Activated CD8-positive, alpha-beta memory T cell treated with anti-CD3 and anti-CD28 coated beads, Interleukin-2, amount 50 U/mL, for 1 hour (primary cell): Measurements from ENCODE around the gene SMYD3.

Source experiments
- DNase-seq: peaks from one replicate; pipeline ENCODE4 v3.0.0-alpha.2; 2020; ENCODE audit errors: extremely low read depth

SMYD3 gene

DNA sequence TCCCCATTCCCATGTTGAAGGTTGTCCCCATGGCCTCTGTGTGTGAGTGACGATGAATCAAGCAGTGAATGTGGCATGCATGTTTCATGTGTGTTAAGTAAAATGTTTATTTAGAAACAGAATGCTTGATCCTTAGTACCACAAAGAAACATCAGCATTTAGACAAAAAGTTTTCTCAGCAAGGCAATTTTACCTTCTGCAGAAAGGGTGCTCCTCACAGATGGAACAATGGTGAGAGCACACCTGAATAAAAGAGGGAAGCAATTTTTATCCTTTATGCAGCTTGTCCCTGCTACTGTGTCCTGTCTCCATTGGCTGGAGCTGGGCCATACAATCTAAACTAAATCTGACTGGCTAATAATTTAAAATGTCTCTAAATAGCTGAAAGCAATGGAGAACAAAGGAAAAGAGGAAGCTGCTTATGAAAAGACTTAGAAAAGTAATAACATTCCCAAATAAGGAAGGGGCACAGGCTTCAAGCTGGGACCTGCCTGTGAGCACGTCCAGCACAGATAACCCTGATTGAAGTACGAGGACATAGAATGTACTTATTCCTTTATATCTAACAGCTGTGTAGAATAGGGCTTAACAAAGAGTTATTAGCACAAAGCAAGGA lies 8.4 kb upstream of the SMYD3 start:
- no peak for DNase-seq

DNA sequence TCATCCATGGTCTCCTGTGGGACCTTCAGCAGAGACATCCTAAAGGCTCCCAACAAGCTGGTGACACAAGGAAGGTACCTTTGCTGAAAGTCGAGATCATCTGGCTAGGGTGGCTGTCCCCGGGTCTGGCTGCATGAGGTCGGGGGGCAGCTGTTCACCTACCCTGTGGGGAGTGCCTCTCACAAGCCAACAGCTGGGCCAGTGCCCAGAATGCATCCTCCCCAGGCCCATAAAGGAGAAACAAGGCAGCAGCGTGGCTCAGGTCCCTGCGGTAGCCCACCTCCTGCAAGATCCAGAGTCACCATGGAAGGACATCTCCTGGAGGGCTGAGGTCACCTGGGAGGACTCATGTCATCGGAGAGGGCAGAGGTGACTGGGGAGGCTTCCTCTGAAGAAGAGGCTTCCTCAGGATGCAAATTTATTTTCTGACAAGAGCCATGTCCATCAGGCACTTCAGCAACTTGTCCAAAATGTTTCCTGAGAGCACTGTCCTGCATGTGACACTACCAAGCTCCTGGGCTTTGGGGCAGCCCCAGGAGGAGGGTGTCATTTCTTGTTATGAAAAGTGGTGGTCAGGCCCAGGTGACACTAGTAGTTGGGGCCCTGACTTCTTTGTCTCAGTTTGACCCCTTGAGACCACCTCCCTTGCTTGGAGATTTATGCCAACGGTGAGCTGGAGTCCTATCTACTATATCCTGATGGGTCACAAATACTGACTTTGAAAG lies 6.7 kb upstream of the SMYD3 start:
- no peak for DNase-seq

DNA sequence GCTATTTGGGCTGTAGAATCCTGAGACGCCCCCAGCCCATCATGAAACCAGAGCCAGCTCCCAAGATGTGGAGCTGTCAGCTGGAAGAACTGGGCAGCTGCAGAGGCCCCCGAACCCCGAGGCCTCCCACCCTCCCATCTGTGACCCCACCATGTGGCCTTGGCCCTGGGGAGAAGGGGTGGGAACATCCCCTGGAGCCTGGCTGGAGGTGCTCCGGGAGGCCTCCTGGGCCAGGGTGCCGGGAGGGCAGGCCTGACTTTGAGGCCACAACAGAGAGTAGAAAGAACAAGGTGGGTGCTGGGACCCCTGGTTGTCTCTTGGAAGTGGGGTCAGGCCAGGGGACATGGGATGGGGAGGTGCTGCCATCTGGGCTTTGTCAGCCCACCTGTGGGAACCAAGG lies 6.0 kb upstream of the SMYD3 start:
- no peak for DNase-seq

DNA sequence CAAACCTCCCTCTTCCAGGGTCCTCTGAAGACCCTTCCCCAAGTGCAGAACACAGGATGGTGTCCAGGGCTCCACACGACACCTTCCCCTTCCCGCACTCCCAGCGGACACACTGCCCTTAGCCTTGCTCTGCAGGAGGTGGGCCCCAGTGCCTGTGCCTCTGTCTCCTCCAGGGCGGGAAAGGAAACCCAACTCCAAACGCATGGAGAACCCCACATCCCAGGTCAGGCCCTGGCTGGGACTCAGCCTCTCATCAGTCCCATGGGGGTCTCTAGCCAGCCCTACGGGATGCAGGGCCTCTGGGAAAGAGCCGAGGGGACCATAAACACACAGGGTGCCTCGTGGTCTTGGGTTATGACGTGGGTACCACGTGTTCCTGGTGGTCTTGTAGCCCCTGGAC lies 5.6 kb upstream of the SMYD3 start:
- DNase-seq: no peak

DNA sequence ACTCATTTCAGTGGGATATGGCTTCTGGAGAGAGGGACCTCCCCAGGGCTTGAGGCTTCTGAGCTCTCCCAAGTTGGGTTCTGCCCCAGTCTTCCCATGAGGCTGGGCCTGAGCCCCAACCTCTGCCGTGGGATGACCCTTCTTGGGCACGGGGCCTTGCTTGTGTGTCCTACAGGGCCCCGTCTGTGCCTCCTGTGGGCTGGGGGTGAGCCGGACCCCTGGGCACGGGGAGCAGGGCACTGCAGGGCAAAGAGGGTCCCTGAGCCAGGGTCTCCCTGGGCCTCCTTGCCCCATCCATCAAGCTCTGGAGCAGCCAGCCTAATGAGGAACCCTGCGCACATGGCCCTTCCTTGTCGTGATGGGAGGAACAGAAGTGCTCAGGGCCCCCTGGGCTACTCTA lies 5.2 kb upstream of the SMYD3 start:
- no peak for DNase-seq

DNA sequence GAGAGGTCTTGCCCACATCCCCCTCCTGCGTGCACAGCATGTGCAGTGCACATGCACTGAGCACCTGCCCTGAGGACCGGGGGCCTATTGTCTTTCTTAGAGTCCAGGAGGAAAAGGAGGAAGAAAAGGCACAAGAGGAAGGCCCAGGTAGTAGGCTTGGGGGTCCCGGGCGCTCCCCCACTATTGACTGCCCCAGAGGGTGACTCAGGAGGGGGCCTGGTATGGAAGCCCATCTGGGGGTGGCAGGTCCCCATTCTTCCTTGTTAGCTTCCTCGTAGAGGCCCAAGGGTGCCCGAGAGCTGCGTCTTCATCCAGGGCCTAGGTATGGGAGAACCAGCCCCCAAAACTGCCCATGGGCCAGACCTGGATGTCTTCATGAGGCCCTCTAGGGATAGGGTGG lies 4.1 kb upstream of the SMYD3 start:
- no peak for DNase-seq

DNA sequence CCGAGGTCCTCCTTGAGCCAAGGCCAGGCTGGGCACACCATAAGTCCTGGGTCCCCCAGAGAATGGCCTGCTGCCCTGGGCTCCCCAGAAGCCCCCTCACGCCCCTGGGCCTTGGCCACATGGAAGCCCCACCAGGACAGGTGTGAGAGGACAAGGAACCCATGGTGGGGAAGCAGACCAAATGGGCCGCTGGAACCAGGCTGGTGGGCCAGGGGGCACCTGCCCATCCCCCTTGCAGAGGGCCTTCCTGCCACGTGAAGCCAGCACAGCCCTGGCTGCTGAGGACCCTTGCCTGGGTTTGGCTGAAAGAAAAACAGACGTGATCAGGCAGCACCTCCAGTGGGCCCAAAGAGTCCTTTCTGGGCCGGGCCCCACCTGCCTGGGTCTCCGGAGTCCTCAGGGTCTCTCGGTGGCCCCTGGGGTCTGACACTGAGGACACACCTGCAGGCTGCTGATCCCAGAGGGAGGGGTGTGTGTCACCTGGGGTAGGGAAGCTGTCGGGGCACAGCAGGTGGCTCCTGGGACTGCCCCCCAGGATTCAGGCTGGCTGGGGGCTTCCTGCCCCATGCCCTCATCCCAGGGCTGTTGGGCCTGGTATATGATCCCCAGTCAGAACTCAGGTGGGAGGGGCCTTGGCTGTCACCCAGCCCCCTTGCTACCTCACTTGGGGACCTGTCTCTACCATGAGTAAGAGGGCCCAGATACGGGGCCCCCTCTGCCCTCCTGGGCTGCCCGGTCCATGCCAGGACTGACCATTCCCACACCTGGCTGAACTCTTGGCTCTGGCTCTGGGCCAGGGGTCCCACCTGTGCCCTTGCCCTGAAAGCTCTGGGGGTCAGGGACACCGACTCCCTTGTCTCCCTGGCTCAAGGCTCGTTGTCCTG lies 3.3 kb upstream of the SMYD3 start:
- no peak for DNase-seq

DNA sequence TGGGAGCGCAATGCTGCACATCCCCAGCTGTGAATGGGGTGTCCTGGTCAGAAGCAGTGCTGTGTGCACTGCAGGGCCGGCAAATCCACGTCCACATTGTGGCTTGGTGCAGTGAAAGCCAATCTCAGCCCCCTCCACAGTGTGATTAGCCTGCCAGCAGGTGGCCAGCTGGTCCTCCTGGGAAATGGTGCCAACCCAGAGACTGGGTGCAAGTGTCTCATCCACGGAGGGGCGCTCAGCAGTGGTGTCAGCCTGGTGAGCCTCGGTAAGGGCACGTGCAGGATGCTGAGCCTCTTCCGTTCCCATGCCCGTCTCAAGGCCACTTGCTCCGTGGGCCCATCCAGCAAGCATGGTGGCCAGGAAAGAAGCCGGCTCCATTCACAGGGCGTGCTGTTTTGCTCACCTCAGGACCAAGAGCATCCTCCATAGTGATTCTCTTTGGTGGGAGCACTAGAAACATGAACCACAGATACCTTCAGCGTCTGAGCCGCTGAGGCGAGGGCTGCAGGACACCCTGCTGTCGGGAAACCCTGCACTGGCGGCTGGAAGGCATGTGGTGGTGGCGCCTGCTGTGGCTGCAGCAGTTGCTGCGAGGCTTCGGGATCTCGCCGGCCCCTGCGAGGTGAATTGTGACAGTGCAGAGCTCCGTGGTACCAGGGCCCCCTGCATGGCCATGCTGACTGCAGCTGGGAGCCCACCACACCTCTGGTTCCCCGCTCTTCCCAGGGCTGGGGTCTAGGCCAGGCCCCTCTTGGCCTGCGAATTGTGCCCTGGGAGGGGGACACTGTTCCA lies 2.0 kb upstream of the SMYD3 start:
- no peak for DNase-seq

DNA sequence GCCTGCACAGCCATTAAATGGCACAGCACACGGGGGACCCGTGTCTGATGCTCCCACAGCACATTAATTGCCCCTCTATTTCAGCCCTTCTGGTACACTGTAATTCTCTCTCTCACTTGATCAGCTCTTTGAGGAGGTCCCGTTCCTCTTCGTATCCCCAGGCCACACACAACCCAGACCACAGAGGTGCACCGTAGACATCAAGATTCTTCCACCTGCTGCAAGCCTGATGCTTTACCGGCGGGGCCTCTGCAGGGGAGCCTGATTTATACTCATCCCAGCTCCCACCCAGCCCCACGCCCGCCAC lies 759 bp downstream of the SMYD3 start:
- DNase-seq: no peak

DNA sequence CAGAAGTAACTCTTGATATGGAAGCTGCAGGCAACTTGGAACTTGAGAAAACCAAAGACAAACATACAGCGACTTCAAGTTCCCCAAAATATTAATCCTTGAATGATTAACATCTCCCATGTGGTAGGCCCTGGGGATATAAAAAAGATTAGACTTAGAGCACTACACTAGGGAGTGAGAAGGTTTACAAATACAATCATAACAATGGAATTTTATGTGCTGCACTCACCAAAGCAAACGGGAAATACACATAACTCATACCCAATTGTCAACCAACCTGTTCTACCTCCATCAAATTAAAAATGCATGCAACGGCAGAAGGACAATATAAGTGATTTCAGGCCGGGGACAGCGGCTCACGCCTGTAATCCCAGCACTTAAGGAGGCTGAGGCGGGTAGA lies 3.7 kb downstream of the SMYD3 start:
- DNase-seq: no peak

DNA sequence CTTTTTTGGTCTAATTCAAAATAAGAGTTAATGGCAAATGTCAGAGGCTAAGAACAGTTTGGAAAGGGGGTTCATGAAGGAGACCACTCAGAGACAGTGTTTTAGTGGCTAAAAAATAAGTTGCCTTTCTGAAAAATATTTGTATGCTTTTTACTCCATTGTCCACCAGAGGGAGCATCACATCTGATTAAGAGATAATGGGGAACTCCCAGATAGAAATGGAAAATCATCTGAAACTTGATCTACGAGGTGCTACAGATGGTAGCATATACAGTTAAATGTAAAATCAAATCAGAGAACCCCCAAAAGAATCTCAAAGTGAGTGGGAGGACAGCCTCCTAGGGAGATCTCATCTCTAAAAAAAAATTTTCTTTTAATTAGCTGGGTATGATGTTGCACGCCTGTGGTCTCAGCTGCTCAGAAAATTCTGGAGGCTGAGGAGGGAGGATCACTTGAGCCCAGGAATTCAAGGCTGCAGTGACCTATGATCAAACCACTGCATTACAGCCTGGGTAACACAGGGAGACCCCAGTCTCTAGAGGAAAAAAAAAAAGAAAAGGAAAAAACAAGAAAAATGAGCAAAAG lies 9.7 kb downstream of the SMYD3 start:
- peak; percentile 18 for DNase-seq

DNA sequence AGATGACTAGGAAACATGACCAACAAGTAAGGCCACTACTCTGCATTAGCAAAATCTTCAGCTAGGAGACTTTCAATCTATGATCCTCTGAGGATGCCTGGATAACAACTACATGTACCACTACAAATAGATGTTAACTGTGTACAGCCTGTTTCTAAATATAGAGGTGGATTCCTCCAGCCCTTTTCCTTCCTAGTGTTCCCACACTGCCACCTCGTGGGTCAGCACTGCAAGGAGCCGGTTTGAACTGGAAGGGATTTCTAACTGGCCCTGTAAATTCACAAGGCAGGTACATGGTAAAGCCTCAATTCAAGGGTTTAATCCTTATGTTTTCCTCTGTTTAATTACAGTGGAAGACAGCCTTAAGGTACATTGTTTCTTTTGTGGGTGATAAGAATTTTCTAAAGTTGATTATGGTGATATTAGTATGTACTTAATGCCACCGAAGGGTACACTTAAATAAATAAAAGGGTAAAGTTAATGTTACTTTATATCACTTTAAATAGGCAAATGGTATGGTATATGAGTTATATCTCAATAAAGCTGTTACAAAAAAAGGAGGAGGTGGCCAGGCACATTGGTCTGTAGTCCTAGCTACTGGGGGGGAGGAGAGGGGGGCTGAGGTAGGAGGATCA lies 14.4 kb downstream of the SMYD3 start:
- no peak for DNase-seq

DNA sequence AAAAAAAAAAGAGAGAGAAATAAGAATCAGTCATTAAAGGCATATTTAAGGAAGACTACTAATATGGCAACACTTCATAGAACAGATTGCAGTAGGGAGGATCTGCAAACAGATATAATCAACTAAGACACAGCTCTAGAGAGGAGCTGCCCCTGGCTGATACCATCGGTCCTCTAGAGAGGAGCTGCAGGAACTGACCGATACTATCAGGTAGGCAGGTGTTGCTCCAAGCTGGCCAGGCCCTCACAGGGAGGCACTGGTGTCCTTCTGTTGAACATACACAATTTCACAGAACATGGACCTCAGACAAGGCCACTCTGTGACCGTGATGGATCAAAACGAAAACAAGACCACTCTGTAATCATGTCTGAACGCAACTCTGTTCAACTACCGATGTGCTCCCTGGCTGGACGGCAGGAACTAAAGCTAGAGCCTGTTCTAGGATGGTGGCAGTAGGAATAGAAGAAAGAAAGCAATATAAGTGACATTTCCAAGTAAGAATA lies 15.5 kb downstream of the SMYD3 start:
- DNase-seq: no peak

DNA sequence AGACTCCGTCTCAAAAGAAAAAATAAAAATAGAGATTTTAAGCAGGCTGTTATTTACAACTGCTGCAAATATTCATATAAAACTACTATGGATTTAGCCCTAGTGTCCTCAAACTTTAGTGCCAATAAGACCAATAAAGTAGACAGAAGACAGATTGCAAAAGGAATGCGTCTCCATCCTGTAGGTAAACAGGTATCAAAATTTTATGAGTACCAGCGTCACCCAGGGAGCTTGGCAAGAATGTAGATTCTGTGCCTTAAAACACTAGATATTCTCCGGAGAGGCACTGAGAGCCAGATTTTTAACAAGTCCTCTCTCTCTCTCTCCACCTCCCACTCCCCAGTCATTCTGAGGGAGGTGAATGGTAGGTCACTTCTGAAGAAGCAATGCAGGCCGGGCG lies 18.4 kb downstream of the SMYD3 start:
- no peak for DNase-seq

DNA sequence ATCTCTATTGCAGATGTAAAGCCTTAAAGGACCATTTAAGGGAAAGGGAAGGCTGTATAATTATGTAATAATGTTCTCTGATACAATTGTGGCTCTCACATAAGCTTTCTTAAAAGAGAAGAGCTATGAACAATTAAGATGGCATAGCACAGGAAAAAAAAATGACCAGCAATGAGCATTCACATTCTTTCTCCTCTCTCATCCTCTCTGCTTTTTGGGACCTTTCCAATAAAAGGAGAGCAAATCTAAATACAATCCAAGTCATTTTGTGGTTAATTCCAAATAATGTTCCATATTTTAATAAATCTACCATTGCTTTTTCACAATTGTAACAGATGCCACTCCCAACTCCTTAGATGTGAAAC lies 23.5 kb downstream of the SMYD3 start:
- no peak for DNase-seq

DNA sequence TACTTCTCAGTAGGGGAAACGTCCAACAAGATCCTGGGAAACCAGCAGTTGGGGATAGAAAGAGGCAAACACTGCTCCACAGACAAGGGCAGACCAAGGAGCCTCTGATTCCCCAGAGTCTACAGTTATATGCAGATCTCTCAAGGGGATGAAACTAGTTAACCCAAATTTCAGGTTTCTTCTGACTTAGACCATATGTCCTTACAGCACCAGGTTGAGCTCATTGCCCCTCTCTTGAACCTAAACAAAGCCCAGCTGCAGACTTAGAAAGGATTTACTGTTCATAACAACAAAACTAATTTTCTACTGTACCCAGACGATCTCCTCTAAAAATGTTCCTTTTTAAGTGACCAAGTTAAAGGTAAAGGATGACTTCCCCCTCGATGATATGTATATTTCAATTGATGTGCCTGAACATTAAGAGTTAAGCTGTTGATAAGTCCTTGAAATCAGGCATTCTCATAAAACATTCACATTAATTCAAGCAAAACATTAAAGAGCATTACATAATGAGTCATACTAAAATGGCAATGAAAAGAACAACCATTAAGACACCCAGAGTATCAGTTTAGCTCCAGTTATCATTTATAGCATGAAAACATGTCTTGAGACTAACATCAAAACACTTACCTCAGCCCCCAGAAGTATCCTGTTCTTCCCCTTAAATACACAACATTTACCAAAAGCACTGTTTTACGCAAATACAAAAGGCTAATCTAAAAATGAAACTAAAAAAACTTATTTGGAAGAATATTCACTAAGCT lies 24.1 kb downstream of the SMYD3 start:
- no peak for DNase-seq

DNA sequence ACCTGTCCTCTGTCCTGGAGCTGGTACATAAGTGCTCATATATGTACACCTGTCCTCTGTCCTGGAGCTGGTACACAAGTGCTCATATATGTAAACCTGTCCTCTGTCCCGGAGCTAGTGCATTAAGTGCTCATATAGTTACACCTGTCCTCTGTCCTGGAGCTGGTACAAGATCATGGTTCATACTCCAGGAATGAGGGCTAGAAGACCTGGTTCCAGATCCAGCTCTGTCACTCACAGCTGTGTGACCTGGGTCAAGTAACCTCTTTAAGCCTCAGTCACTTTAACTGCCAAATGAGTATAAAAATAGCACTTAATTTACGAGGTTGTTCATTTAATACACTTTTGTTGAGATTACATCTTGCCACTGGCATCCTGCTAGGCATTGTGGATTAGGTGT lies 28.0 kb downstream of the SMYD3 start:
- DNase-seq: no peak

DNA sequence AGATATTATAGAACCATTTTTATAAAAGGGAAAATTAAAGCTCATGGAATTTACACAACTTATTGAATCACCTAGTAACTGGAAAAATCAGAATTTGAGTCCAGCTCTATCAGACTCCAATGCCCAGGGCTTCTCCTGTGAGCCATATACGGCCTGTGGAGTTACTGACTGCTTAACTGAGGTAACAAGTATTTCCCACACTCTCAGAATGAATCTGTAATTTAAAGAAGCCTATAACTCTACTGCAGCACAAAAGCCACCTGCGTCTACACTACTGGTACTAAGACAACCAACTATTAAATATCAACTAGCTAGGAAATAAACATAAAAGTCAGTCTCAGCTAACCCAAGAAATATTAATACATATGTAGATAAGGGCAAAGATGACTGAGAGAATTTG lies 29.4 kb downstream of the SMYD3 start:
- DNase-seq: no peak

DNA sequence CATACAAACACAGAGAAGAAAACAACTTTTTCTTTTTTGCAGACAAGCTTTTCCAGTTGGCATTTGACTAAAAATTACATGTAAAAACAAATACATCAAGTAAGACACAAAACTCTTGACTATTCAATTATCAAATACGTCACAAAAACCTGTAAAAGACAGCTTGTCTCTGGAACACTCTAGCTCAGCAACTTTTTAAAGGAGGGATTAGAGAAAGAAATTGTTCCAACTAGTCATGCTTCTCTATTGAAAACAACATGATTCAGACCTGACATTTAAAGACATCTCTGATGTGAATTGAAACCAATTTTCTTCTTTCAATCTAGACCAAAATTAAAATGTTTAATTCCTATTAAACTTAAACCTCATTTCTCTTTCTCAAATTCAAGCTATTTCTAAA lies 30.3 kb downstream of the SMYD3 start:
- no peak for DNase-seq

DNA sequence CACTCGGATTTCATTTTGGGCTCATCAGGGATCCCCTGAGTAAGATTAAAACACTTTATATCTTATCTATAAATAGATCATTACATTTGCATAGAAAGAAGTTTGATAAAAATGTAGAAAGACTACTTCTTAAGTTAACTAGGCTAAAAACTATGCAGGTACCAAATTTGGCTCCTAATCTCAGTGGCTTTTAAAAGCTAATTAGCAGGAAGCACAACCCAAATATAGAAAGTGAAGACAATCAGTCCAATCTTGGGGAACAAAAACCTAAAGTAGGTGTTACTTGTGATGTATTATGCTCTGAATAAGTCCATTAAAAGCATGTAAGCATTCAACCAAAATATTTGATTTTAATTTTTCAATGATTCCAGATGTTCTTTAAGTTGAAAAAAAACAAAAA lies 35.4 kb downstream of the SMYD3 start:
- no peak for DNase-seq

DNA sequence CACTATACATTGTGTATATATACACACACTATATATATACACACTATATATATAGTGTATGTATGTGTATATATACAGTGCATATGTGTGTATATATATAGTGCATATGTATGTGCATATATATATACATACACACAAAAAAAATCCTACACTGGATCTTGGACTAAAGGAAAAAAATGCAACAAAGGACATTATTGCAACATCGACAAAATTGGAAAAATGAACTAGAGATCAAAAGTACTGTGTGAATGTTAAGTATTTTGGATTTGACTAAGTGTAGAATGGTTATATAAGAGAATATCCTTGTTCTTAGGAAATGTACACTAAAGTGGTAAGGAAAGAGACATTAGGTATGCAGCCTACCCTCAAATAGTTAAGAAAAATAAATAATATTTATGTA lies 36.5 kb downstream of the SMYD3 start:
- DNase-seq: no peak
